ENCODE results near the gene BCOR. TPM values are rescaled to one million over a fixed set of nuclear protein-coding genes. Genes with fewer than 3 reads are reported as not detected.

BCOR gene
- total RNA-seq, 1 experiment from 2014 or later = 7.5 TPM

DNA sequence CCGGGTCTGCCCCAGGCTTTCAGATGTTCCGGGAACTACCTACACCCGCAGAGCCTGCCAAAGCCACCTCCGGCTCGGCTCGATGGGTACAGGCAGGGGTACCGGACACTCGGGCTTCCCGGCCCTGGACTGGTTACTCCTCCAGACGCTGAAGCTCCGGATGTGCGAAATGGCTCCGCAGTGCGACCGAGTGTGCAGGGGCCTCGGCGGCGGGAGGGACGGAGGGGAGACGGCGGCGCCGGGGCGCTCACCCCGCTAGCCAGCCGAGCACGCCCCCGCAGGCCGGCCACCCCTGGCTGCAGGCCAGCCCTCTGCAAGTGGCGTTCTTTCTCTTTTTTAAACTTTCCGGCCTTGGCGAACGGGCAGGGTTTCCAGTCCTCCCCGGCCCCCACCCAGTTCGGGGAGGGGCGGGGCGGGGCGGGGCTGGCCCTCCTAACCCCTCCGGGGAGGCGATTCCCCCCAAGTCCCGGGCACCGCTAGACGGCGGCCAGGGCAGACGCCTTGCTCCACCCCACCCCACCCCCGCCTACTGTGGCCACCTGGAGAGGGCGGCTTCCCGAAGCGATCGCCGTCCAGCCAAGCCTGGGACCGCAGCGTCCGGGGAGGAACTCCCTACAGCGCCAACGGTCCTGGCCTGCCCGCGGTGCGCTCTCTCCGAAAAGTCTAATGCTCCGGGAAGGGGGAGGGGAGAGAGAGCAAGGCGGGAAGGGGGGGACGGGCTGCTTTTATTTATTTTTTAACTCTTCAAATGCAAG, 7.5 kb downstream of the BCOR start:
- intact Hi-C loops (cut with micrococcal nuclease) = loop anchor here (10.0 kb wide), 2 partner anchors 185 to 355 kb away; no protein-coding TSS in a partner anchor
- Mint-ChIP-seq H3K4me3 (ENCODE audit: unreplicated experiment) (no peak overlapping the region), H3K27ac (ENCODE audit: low read depth, unreplicated experiment) (no peak overlapping the region), H3K9me3 (ENCODE audit: unreplicated experiment) (no peaks in the 10 kb centered on the region), H3K36me3 (ENCODE audit: insufficient read depth, unreplicated experiment) (no peaks in the 10 kb centered on the region), H3K4me1 (ENCODE audit: insufficient read depth, unreplicated experiment) (no peaks in the 10 kb centered on the region), H3K27me3 (ENCODE audit: insufficient read depth, unreplicated experiment) (peaks cover 38% of the 10 kb centered on the region)
- TF ChIP-seq CTCF (IDR thresholded peaks at IDR 0.05; ENCODE audit: unreplicated experiment) = no peak
- POLR2A ChIA-PET = no interaction called here
- CTCF ChIA-PET = no interaction called here
- no TSS peak for BruUV-seq (replicated peaks)
- no peak for DNase-seq (ENCODE audit: unreplicated experiment)

GRCh38 chrX:40088803-40089540, 8.8 kb downstream of the BCOR start:
- no peak for TF ChIP-seq CTCF (IDR thresholded peaks at IDR 0.05; ENCODE audit: unreplicated experiment)
- intact Hi-C loops (cut with micrococcal nuclease) = no loop called here
- H3K36me3 Mint-ChIP-seq (ENCODE audit: insufficient read depth, unreplicated experiment) = no peaks in the 10 kb centered on the region
- no peak overlapping the region for H3K27ac Mint-ChIP-seq (ENCODE audit: low read depth, unreplicated experiment)
- no peak for DNase-seq (ENCODE audit: unreplicated experiment)
- H3K4me3 Mint-ChIP-seq (ENCODE audit: unreplicated experiment) = no peak overlapping the region
- POLR2A ChIA-PET = no interaction called here
- CTCF ChIA-PET = no interaction called here
- no TSS peak for BruUV-seq (replicated peaks)
- peaks cover 38% of the 10 kb centered on the region for H3K27me3 Mint-ChIP-seq (ENCODE audit: insufficient read depth, unreplicated experiment)
- no peaks in the 10 kb centered on the region for H3K9me3 Mint-ChIP-seq (ENCODE audit: unreplicated experiment)
- no peaks in the 10 kb centered on the region for H3K4me1 Mint-ChIP-seq (ENCODE audit: insufficient read depth, unreplicated experiment)

DNA sequence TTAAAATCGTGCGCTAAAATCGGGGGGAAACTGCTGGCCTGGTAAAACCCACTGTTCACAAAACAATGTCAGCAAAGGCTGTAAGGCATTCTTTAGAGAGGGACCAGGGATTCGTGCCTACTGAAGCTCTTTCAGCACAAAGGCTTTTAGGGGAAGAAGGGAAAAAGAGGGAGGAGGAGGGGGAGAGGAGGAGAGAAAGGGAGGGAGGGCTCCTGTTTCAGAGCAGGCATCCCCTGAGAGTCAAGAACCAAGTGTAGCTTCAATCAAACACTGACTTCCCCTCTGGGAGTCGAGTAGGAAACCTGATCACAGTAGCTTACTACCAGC, 9.5 kb downstream of the BCOR start:
- intact Hi-C loops (cut with micrococcal nuclease) = no loop called here
- H3K4me3 Mint-ChIP-seq (ENCODE audit: unreplicated experiment) = no peak overlapping the region
- no TSS peak for BruUV-seq (replicated peaks)
- no peak overlapping the region for H3K27ac Mint-ChIP-seq (ENCODE audit: low read depth, unreplicated experiment)
- peaks cover 38% of the 10 kb centered on the region for H3K27me3 Mint-ChIP-seq (ENCODE audit: insufficient read depth, unreplicated experiment)
- no peak for TF ChIP-seq CTCF (IDR thresholded peaks at IDR 0.05; ENCODE audit: unreplicated experiment)
- no peaks in the 10 kb centered on the region for H3K36me3 Mint-ChIP-seq (ENCODE audit: insufficient read depth, unreplicated experiment)
- no peaks in the 10 kb centered on the region for H3K9me3 Mint-ChIP-seq (ENCODE audit: unreplicated experiment)
- no peak for DNase-seq (ENCODE audit: unreplicated experiment)
- ChIA-PET CTCF (no interaction called here), POLR2A (no interaction called here)
- no peaks in the 10 kb centered on the region for H3K4me1 Mint-ChIP-seq (ENCODE audit: insufficient read depth, unreplicated experiment)

GRCh38 chrX:40087425-40088298, 10.1 kb downstream of the BCOR start:
- H3K4me3 Mint-ChIP-seq (ENCODE audit: unreplicated experiment) = no peak overlapping the region
- TF ChIP-seq CTCF (IDR thresholded peaks at IDR 0.05; ENCODE audit: unreplicated experiment) = no peak
- CTCF ChIA-PET = no interaction called here
- H3K9me3 Mint-ChIP-seq (ENCODE audit: unreplicated experiment) = no peaks in the 10 kb centered on the region
- peaks cover 34% of the 10 kb centered on the region for H3K27me3 Mint-ChIP-seq (ENCODE audit: insufficient read depth, unreplicated experiment)
- H3K27ac Mint-ChIP-seq (ENCODE audit: low read depth, unreplicated experiment) = no peak overlapping the region
- H3K36me3 Mint-ChIP-seq (ENCODE audit: insufficient read depth, unreplicated experiment) = no peaks in the 10 kb centered on the region
- intact Hi-C loops (cut with micrococcal nuclease) = no loop called here
- no peaks in the 10 kb centered on the region for H3K4me1 Mint-ChIP-seq (ENCODE audit: insufficient read depth, unreplicated experiment)
- DNase-seq (ENCODE audit: unreplicated experiment) = no peak
- POLR2A ChIA-PET = no interaction called here
- BruUV-seq (replicated peaks) = no TSS peak
